NCI-H128 (cell line): ENCODE data around the gene BBS1.
A peak's percentile ranks its signal among the peaks of the same experiment; 100 is the strongest.
"Not testable (repeated sequence)": the region's sequence is repeated elsewhere in the genome, so short reads cannot be mapped to it uniquely, and the experiment has no call there.

ENCODE experiments used
- DNase-seq: peaks from one replicate; lab custom pipeline; 2025; ENCODE audit not compliant: unreplicated experiment; lab: John Stamatoyannopoulos, UW

Gene BBS1

DNA sequence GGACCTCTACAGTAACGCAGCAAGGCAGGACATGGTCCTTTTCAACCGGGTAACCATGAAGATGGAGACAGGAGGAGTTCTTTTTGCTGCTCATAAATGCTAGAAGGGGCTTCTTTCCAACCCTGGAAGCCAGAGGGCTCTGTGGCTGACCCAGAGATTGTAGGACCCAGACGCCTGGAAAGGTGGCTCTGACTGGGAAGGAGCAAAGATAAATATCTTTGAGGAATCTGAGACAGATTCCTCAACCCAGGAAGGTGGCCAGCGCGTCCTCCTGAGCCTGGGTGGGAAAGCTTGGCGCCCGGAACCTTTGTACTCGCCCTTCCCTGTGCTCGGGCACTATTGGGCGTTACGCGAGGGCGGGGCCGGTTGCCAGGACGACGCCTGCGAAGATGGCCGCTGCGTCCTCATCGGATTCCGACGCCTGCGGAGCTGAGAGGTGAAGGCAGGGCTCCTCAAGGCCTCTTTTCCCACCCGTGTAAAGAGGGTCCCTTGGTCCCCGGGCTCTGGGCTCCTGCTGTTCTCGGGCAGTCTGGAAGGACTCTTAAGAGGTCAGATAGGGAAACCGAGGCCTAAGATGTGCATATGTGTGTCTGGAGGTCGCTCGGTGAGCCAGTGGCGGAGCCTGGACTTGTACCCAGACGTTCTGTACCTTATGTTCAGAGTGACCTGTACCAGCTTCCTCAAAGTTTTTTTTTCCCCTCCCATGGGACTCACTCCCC lies at the start of gene BBS1:
Gene BBS1, plus strand, starts transcription at position 365 of the 719 bp plus-strand sequence. Its CDS starts 25 bp downstream, at position 390.
- DNase-seq: peak; percentile 50

DNA sequence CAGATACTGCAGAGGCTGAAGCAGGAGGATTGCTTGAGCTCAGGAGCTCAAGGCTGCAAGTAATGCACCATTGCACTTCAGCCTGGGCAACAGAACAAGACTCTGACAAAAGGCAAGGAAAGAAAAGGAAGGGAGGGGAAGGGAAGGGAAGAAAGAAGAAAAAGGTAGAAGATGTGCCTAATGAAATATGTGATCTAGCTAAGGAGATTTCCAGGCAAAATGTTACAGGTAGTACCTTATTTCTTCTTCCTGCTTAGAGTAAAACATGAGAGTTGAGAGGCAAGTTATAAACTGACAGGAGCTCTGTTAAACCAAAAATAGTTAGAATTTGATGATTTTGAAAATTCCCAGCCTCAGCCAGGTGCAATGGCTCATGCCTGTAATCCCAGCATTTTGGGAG lies 48.4 kb upstream of the BBS1 start:
- DNase-seq: no peak

DNA sequence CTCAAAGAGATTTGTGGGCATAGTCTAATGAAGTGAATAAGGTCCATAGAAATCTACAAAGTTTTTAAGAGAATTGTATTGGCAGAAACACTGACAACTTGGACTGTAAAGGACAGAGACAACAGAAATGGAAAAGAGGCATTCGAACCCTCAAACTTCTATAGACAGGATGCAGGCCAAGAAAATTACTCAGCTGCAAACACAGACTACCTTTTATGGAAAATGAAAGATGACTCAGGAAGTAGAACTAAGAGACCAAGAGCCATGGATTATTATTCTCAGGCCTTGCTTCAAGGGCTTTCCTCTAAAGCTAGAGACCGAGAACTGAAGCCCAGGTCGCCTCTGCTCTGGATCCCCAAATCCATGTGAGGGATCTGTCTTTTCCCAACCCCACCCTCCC lies 47.5 kb upstream of the BBS1 start:
- no peak for DNase-seq

DNA sequence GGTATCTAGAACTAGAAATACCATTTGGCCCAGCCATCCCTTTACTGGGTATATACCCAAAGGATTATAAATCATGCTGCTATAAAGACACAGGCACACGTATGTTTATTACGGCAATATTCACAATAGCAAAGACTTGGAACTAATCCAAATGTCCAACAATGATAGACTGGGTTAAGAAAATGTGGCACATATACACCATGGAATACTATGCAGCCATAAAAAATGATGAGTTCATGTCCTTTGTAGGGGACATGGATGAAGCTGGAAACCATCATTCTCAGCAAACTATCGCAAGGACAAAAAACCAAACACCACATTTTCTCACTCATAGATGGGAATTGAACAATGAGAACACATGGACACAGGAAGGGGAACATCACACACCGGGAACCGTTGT lies 46.3 kb upstream of the BBS1 start:
- not testable (repeated sequence) for DNase-seq

DNA sequence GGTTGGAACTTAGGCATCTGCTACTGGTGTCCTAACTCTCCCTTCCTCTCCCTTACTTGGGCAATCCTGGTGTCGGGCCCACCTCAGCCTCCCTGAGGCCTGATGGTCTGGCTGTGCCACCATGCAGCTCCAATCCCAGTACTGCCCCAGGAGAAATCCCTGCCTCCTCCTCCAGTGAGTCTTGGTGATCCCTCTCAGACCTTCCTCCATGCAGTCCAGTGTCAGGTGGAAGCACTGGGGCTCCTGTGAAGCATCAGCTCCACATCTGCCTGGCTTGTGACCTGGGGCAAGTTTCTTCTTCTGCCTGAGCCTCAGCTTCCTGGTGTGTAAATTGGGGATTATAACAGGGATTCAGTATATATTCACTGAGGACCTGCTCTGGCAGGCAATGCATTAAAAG lies 45.5 kb upstream of the BBS1 start:
- DNase-seq: no peak

DNA sequence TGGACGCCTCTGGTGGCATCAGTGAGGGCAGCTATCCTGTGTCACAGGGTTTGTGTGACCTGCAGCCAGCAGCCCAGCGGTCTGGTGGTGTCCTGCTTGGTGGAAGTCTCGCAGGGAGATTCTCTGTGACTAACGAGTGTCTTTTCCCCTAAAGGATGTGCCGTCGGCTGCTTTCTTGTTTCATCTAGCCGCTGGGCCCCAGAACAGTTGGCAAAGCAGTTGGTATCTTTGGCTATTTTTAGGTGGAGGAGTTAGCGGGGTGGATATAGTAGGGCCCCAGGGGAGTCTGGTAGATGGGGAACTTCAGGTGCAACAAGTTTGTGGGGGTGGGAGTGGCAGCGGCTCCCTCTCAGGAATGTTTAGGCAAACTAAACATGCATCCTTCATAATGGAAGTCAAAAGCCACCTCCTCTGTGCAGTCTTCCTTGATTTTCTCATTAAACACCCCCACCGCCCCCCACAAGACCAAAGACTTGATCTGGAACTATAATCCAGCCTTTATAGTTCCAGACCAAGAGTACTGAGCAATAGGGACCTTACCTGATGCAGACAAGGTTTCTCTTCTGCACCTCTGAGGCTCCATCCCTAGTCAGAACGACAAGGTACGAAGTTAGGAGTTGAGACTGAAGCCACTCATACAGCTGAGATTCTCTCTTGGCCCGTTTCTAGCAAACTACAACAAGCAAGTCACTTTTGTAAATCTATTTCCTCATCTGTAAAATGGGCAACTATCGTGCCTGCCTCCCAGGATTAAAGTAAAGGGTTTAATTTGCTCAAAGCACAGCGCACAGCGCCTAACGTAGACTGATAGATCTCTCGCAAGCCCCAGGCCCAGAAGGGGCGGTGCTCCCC lies 44.8 kb upstream of the BBS1 start:
- no peak for DNase-seq

DNA sequence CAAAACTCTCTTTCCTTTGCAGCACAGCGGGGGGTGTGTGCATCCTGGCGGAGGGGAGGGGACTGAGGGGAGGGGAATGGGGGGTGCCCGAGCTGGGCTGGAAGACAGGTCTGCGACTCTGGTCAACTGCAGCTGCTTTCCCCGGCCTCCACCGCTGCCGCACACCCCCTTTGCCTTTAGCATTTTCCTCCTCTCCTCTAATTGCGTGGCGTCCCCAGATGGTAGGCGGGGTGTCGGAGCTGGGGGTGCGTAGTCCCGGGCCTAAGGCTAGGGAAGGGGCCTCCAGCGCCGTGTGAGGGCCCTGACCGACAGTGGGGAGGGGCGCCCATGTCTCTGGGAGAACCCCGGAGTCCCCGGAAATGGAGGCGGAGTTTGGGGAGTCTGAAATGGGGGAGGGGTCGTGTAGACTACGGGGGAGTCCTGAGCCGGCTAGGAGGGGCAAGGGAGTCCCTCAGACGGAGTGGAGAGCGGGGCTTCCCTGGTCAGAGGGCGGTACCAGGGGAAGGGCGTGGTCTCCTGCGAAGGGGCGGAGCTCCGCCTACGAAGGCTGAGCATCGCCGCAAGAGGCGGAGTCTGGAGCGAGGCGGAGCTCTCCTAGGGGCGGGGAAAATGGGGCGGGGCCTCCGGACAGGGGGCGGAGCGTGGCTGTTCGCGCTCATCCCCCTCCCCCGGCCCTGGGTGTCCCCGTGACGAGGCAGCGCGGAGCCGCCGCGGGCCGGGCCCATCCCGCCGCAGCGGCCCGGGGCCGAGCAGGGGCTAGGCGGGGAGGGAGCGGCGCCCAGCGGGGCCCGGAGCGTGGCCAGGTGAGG lies 44.0 kb upstream of the BBS1 start, which contains the start of gene PELI3:
Gene PELI3, plus strand, starts transcription at position 681 of the 809 bp plus-strand sequence. CDS start 1,224 bp downstream, outside the sequence.
- peak; percentile 76 for DNase-seq

DNA sequence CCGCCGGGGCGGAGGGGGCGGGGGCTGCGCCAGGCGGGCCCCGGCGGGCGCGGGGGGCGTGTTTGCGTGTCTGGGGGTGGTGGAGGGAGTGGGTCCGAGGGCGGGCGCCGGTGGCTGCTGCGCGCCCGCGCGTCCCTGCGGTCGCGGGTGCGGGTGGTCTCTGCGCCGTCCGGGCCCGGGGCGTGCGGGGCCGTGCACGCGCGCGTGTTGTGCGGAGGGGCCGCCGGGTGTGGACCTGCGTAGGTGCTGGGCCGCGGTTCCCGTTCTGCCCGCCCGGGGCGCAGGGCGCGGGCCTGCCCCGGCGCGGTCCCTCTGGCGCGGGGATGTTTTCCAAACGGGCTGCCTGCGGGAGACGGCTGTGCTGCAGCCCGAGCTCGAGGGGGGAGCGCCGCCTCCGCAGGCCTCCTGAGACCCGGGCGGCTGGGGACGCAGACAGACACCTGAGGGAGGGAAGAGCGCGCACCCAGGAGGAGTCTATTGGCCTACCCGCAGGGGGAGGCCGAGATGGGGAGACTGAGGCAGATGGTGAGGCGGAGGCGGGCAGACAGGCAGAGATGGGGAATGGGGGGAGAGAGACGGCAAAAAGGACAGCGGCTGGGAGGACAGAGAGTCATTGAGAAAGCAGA lies 43.3 kb upstream of the BBS1 start:
- no peak for DNase-seq

DNA sequence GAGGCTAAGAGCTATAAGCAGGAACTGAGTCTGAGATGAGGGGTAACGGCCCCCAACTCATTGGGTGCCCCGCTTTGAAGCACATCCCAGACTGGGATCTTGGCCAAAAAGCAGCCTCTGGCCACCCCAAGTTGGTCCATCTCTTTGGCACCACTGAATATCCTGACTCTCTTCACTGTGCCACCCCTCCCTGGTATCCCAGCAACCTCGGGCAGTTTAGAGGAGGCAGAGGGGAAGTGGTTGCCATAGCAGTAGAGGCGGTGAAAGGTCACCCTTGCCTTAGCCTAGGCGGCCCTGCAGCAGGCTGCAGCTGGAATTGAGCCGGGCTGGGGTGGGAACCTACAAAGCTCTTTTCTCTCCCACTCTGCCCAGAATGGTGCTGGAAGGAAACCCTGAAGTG lies 42.7 kb upstream of the BBS1 start:
- DNase-seq: no peak

DNA sequence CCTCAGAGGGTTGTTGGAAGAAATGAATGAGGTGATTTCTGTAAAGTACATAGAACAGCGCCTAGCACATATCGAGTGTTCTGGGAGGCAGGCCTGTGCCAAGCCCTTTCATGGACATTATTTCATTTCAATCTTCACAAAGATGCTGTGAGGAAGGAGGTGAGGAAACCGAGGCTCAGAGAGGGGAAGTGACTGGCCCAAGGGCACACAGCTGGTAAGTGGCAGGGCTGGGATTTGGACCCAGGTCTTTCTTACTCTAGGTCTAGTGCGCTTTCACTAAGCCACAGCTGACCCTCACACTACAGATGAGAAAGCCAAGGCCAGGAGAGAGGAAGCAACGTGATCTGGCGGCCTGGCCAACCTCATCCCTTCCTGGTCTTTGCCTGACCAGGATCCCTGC lies 41.7 kb upstream of the BBS1 start:
- no peak for DNase-seq

DNA sequence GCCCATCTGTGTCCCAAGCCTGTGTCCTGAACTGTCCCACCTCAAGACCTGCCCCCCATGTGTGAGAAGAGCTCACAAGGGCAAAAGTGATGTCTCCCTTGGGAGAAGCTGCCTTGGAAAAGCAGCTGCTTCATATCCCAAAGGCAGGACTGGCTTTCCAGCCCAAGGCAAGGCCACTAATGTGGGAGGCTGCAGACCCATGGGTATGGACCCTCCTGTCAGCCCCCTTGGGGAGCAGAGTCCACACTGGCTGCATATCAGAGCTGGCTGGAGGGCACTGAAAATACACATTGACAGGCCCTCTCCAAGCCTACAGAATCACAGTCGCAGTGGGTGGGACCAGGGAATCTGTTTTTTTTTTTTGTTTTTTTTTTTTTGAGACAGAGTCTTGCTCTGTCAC lies 41.0 kb upstream of the BBS1 start:
- no peak for DNase-seq

DNA sequence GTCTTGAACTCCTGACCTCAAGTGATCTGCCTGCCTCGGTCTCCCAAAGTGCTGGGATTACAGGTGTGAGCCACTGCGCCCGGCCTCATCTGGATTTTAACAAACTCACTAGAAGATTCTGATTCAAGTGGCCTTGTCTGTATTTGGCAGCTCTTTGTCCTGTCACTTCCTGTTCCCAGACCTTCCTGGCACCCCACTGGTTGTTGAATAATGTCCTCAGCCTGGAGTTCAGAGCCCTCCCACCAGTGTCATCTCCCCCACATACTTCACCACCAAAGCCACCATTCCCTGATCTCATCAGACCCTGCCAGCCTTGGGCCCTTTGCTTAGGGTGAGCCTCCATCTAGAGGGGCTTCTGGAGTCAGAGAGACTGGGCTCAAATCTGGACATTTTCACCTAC lies 40.4 kb upstream of the BBS1 start:
- DNase-seq: no peak

DNA sequence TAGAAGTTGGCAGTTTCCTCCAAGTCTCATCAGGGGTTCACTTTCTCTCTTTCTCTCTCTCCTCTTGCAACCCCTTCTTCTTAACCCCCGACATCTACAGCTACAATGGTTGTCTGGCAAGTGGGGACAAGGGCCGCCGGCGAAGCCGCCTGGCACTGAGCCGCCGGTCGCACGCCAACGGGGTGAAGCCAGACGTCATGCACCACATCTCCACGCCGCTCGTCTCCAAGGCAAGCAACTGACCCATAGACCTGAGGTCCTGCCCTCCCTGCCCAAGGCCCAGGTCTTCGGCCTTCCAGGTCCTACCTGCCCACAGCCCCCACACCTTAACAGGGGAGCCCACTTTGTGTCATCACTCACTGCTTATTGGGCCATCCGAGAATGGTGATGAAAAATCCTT lies 39.3 kb upstream of the BBS1 start:
- no peak for DNase-seq

DNA sequence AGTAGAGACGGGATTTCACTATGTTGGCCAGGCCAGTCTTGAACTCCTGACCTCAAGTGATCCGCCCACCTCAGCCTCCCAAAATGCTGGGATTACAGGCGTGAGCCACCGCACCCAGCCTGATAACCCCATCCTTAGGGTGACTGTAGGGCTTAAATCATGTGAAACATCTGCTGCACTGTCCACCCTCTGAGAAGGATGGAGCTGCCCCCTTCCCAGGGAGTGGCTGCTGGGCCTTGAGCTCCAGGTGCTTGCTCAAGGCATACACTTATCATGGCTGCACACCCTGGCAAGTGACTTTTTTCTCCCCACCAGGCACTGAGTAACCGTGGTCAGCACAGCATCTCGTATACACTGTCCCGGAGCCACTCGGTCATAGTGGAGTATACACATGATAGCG lies 38.4 kb upstream of the BBS1 start:
- no peak for DNase-seq

DNA sequence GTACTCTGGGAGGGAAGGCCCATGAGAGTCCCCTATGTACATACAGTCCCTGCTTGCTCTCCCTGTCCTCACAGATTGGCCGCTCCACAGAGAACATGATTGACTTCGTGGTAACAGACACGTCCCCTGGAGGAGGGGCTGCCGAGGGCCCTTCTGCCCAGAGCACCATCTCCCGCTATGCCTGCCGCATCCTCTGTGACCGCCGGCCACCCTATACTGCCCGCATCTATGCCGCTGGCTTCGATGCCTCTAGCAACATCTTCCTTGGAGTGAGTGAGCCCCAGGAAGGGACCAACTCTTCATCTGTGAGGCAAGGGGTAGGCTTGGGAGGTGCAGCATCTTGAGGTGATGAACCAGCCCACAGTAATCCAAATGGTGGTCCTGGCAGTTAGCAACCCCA lies 37.3 kb upstream of the BBS1 start:
- no peak for DNase-seq

DNA sequence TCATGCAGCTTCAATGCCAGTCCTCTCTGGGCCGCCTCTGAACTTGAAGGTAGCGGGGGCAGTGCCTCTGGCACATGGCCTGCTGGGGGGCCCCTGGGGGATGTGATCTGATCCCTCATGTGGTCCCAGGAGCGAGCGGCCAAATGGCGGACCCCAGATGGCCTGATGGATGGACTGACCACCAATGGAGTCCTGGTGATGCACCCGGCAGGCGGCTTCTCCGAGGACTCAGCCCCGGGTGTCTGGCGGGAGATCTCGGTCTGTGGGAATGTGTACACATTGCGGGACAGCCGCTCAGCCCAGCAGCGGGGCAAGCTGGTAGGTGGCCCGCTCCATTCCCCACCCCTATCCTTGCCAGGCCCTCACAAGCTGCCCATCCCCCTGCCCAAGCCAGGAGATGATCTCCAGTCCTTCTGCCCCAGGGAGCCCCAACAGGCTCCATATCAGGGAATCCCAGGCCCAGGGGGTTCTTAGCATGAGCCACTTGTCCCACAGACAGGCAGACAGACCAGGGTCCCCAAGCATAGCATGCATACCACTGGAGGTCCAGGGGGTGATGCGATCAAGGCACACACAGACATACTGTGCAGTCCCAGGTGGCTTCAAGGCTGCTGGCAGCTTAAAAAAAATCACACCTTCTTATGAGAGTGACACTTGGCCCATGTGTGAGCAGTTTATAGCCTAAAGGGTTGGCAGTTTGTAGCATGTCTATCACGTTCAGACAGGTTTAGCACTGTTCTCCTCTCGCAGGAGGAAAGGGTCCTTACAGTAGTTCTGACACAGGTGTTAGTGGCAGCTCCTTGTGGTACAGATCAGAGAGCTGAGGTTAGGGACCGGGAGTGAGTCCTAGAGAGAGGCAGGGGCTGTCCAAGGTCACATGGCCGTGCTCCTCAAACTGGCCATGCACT lies 36.6 kb upstream of the BBS1 start:
- no peak for DNase-seq

DNA sequence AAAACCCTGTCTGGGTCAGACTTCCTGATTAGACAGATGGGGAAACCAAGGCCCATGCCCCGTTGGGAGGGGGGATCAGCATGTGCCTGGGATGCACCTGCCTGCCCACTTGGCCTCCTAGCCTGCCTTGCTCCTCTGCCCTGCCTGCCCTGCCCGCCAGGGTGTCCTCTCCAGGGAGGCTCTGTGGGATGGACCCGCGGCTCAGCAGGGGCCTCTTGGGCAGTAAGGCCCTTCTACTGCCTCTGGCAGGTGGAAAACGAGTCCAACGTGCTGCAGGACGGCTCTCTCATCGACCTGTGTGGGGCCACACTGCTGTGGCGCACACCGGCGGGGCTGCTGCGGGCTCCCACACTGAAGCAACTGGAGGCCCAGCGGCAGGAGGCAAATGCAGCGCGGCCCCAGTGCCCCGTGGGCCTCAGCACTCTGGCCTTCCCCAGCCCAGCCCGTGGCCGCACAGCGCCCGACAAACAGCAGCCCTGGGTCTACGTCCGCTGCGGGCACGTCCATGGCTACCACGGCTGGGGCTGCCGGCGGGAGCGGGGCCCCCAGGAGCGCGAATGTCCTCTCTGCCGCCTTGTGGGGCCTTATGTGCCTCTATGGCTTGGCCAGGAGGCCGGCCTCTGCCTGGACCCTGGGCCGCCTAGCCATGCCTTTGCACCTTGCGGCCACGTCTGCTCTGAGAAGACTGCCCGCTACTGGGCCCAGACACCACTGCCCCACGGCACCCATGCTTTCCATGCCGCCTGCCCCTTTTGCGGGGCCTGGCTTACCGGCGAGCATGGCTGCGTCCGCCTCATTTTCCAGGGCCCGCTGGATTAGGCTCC lies 34.9 kb upstream of the BBS1 start:
- no peak for DNase-seq

DNA sequence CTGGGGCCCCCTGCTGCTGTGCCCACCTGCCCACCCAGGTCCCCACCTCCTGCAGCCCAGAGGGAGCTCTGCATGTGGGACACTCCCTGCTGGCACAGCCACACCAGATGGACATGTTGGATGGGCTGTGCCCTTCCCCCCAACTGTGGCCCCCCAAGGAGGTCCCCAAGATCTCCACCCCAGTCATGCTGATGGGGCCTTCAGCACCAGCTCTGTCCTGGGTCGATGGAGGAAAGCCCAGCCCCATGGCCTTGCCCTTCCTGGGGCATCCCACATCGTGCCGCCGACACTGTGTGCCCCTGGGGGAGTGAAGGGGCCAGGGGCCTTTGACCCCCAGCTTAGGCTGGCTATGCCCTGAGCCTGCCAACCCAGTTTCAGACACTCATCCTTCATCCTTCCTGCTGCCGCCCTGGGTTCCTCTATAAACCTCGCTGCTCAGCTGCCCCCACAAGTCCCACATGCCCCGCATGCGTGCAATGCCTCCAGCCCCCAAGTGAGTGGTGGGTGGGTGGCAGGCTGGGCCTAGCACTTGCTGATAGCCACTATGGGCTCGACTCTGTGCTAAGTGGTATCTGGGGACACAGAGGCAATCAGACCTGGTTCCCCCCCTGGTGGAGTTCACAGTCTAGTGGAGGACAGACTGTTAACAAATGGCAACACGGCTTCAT lies 34.1 kb upstream of the BBS1 start:
- DNase-seq: no peak

DNA sequence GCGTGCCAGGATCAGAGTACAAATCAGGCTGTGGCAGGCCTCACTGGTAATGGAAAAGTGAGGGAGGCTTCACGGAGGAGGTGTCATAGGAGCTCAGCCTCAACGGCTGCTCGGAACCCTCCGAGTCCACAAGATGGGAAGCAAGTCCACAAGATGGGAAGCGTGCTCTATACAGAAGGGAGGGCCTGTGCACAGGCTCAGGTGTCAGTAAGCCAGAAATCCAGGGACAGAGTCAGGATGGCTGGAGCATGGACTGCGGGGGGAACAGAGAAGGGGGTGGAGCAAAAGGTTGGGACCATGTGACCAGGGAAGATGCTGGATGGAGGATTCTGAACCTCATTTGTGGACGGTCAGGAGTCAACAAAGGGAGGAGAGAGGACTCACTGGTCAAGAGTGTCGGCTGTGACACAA lies 33.6 kb upstream of the BBS1 start:
- DNase-seq: no peak
